GM19463 (cell line): ENCODE data around the gene KPNA4.
"Not testable (repeated sequence)": the region's sequence is repeated elsewhere in the genome, so short reads cannot be mapped to it uniquely, and the experiment has no call there.

Source experiments
- ATAC-seq: cut with Tn5 transposase; IDR thresholded peaks from one replicate; pipeline ENCODE4 v1.9.1; 2021; ENCODE audit warnings: mild to moderate bottlenecking, moderate library complexity; ENCODE audit not compliant: unreplicated experiment

KPNA4 gene, protein sequence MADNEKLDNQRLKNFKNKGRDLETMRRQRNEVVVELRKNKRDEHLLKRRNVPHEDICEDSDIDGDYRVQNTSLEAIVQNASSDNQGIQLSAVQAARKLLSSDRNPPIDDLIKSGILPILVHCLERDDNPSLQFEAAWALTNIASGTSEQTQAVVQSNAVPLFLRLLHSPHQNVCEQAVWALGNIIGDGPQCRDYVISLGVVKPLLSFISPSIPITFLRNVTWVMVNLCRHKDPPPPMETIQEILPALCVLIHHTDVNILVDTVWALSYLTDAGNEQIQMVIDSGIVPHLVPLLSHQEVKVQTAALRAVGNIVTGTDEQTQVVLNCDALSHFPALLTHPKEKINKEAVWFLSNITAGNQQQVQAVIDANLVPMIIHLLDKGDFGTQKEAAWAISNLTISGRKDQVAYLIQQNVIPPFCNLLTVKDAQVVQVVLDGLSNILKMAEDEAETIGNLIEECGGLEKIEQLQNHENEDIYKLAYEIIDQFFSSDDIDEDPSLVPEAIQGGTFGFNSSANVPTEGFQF

DNA sequence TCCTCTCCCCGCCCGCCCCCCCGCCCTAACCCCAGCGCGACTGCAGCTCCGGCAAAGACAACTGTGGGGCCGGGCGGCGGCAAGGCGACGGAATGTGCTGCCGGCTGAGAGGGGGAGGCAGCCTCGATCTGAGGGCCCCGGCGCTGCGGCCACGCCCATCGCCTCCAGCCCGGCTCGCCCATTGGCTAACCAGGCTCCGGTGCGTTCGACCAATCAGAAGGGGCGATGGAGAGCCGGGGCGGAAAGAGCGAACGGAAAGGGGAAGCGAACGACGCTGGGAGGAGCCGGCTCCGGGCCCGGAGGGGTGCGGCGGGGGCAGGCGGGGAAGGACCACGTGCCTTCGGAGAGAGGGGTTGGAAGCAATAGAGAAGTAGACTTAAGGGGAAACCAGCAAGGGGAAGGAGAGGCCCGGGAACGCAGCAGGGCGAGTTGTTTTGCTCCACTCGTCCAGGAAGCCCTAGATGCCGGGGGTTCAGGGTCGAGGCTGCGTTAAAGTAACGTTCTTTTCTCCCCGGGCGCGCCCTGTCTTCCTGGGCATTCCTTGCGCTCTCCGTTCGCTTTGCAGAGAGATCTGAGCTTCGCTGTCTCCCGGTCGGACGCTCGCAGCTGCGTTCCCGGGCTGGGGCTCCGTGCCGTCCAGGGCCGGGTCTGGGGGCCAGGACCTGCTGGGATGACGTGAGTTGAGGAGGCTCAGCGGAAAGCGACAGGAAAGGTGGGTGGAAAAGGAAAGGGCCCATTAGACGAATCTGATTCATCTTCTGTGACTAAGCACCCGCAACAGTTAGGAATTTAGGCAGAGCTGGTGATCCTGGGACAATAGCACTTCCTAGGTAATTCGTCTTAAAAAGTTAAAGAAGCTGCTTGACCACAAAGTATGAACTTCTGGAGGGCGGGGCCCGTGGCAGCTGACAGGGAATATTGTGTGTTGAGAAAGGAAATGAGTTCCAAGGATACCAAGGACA, at the start of gene KPNA4:
Gene KPNA4 (minus strand): TSS at position 130 of the 962 bp plus-strand sequence. CDS start 289 bp downstream, outside the sequence.
- peak; percentile 88 for ATAC-seq

DNA sequence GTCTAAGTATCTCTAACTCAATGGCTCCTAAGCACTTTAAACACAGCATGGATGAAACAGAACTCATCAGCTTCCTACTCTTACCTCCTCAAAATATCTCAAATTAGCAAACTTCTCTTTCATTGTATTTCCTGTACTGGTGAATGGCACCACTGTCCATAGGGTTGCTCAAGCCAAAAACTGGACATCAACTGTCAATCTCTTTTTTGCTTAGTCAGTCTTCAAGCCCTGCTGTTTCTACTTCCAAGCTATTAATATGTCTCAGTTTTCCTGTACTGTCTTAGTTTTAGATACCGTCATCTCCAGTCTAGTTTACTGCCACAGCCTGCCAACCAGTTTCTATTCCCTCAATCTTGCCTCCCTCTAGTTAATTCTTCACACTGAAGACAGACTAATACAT, 48.3 kb upstream of the KPNA4 start:
- no peak for ATAC-seq

DNA sequence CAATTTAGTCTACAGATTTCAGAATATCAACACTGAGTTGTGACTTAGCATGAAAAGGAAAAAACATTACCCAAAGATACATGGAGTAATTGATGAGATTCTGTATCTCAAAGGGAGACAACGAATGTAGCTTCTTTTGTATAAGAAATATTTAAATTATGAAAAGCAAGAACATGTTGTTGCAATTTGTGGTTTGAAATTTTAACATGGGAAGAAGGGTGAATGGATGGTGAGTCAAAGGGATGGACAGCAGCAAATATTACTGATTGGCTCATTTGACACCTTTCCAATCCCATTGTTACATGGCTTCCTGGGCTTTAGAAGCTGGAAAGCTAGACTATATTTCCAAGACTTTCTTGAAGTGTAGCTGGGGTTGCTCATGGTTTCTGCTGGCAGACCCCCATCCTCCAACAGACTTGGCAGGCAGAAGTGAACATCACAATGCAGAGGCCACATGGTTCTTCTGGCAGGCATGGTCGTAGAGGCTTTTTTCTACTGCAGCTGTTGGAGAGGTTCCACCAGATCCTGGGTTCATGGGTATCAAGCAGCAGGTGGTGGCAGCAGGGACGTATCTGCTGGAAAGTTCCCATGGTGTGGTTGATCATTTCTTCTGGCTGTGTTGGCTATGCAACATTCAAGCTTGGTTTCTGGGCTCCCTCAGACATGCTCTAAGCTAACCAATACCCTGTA, 47.2 kb upstream of the KPNA4 start:
- ATAC-seq = no peak

DNA sequence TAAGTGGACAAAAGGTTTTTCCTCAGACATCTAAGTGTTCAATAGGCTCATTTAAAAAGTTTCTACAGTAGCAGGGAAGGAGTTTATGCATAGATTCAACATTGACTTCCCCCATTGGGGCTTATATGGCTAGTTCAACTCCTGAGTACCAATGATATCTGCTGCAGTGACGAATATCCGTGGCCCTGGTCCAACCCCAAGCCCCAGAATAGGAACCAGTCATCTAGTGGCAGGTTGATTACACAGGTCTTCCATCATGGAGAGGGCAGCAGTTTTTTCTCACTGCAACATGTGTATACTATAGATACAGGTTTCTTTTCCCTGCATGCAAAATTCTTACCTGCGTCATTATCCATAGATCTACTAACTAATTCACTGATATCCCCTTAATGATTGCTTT, 45.8 kb upstream of the KPNA4 start:
- no peak for ATAC-seq

DNA sequence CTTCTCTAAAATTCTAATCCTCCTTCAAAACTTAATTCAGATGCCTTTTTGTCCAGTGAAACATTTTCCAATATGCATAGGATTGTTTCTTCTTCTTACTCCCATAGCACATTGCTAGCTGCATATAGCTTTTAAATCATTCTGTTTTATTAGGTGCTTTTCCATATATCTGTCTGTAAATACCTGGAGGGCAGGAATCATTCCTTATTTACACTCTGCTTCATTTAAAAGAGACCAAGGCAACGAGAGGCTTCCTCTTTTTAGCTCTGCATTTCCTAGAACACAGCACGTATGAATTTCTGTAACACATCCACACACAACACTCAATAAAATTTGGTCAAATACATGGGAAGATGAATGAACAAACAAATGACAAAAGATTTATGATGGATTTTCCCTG, 43.5 kb upstream of the KPNA4 start:
- no peak for ATAC-seq

DNA sequence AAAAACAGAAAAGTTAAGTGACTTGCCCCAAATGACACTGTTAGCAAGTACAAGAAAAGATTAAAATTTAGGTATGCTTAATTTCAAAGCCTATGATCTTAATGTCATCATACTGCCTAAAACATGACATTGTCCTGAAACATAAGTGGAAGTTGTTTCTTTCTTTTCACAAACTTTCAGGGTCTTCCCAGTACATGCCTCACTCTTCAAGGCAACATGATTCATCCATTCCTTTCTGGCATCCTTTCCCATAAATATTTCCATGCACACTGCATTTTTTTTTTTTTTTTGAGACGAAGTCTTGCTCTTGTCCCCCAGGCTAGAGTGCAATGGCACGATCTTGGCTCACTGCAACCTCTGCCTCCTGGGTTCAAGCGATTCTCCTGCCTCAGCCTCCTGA, 42.5 kb upstream of the KPNA4 start:
- no peak for ATAC-seq

DNA sequence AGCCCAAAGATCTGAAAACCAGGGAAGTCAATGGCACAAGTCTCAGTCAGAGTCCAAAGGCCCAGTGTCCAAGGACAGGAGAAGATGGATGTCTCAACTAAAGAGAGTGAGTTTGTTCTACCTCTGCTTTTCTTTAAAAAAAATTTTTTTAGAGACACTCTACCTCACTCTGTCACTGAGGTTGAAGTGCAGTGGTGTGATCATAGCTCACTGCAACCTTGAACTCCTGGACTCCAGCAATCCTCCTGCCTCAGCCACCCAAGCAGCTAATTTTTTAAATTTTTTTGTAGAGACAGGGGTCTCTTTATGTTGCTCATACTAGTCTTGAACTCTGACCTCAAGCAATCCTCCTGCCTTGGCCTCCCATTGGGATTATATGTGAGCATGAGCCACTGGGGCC, 39.9 kb upstream of the KPNA4 start:
- no peak for ATAC-seq

DNA sequence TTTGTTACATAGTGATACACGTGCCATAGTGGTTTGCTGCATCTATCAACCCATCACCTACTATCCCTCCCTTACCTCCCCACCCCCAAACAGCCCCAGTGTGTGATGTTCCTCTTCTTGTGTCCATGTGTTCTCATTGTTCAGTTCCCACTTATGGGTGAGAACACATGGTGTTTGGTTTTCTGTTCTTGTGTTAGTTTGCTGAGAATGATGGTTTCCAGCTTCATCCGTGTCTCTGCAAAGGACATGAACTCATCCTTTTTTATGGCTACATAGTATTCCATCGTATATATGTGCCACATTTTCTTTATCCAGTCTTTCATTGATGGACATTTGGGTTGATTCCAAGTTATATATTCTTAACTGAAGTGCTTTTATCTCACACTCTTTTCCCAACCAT, 38.5 kb upstream of the KPNA4 start:
- ATAC-seq = not testable (repeated sequence)

DNA sequence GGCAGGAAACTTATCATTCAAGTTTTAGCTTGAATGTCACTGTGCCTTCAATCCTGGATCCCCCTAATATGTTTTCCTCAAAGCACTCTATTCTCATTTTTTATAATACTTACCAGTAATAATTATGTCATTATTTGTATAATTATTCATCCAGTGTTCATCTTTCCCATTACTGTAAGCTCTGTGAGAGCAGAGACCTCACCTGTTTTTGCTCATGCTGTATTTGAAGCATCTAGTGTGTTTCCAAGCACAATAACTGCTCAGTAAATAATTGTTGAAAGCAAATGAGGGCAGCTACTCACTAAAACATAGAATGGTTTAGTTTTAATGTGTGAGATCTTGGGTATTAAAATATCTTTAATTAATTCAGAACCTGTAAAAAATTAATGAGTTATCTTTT, 36.9 kb upstream of the KPNA4 start:
- no peak for ATAC-seq

DNA sequence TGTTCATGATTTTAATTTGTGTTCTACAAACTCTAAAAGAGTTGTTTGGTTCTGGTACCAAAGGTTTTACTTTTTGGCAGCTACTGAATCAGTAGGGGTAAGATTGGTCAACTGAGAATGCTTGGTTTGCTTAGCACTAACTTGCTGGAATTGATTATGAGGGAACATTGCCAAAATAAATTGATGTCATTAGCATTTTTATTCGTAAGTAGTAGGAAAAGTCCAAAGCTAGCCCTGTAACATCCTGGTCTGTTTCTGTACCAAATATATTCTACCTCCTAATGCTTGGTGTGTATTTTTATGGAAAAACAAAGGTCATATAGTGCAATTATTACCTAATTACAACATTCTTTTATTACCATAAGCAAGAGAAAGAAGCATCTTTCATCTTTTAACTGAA, 35.9 kb upstream of the KPNA4 start:
- no peak for ATAC-seq

DNA sequence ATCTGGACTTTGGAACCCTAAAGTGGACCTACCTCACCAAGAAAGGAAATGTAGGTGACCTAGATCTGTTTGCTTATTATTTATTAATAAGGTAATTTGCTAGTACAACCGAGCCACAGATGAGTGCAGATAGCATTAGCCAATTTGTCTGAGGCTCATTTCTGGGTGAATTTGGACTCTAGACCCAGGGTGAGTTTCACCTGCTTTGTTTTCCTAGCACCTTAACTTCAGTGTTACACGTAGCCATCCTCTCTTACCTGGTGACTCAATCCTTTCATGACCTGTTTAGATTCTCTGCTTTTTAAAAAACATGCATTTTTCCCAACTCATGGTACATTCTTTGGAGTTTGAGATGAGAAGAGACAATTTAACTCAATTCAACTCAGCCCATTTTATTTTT, 33.5 kb upstream of the KPNA4 start:
- no peak for ATAC-seq

DNA sequence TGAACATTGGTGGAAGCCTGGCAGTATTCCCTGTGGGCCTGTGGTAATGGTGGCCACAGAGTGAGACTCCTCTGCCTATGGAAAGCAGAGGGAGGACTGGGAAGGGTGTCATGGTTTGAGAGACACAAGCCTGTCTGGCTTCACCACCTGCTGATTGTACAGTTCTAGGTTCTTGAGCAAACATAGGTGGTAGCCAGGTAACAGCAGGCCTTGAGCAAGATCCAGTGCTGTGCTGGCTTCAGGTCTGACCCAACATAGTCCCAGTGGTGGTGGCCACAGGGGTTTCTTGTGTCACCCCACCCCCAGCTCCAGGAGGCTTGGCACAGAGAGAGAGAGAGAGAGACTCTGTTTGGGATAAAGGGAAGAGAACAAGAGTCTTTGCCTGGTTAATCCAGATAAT, 22.7 kb upstream of the KPNA4 start:
- ATAC-seq = no peak

DNA sequence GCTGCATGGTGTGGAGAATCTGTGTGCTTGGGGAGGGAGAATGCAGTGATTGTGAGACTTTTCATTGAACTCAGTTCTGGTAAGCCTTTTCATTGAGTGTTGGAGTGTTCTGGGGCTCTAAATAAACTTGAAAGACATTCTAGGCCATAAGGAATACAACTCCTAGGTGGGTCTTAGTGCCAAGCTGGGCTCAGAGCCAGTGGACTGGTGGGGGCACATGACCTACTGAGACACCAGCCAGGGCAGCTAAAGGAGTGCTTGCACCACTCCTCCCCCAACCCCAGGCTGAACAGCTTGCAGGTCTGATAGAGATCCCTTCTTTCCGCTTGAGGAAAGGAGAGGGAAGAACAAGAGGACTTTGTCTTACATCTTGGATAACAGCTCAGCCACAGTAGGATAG, 21.7 kb upstream of the KPNA4 start:
- ATAC-seq = no peak

DNA sequence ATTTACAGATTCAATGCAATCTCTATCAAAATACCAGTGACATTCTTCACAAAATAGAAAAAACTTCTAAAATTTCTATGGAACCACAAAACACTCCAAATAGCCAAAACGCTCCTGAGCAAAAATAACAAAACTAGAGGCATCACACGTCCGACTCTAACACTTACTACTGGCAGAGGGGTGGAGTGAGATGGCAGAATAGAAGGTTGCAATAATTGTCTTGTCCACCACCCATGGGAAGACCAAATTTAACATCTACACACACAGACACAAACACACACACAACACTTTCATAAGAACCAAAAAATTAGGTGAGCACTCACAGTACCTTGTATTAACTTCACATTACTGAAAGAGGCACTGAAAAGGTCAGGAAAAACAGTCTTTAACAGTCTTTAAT, 21.3 kb upstream of the KPNA4 start:
- no peak for ATAC-seq

DNA sequence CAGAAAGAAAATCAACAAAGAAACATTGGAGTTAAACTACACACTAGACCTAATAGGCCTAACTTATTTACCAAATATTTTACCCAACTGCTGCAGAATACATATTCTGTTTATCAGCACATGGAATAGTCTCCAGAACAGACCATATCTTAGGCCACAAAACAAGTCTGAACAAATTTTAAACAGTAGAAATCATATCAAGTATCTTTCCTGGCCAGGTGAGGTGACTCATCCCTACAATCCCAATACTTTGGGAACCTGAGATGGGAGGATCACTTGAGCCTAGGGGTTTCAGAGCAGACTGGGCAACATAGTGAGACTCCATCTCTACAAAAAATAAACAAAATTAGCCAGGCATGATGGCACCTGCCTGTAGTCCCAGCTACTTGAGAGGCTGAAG, 18.1 kb upstream of the KPNA4 start:
- ATAC-seq = no peak

DNA sequence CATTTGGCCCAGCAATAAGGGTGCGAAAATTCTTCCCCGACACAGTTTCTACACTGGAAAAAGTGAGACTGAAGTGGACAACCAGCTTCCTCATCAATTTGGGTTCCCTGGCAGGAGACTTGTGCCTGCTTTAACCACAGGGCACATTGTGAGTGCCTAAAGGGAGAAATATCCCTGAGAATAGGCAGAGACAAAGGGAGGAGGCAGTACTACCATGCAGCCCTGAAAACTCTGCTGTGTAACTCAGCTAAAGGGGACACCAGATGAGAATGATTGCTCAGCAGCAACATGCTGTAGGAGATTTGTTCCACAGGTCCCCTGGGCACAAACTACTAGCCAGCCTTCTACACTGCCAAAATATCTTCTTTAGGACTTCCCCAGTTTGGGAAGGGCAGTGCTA, 15.6 kb upstream of the KPNA4 start:
- ATAC-seq = no peak

DNA sequence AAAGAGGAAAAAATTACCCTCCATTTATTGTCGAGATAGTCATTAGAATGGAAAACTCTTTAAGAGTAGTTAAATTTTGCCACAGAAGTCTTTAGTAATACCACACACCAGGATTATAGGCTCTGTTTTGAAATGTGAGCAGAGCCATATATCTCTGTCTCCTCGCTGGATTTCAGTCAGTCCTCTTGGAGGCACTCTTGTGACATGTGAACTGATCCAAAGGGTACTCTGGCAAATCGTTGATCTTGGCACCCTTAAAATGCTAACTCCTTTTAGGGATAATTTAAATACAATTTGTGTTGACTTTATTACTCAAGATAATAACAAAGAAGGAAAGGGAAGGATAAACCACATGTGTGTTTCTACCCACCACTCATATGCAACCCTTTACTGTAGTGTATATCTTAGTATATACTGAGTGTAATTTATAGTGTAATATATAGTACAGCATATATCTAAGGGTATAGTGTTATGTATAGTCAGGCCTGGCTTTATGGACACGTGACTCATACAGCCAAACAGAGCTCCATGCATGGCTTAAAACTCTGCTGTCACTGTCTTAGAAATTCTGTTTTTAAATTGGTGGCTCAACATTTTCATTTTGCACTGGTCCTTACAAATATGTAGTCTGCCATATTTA, 12.3 kb upstream of the KPNA4 start:
- ATAC-seq = no peak

DNA sequence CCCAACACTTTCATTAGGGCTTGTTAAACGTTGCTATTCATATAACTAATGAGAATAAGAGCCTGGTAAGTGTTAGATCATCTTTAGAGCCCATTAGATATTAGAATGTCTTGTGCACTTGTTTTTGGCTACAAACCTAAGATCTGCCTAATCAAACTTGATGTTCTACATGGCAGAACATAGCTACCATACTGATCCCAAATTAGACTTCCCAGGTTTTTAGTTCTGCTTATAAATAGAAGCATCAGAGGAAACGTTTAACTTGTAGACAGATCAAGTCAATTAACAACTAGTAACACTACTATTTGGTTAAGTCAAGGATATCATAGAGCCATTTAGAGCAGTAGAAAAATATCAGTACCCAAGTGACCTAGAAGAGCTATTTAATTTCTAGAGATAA, 11.7 kb upstream of the KPNA4 start:
- ATAC-seq = no peak

DNA sequence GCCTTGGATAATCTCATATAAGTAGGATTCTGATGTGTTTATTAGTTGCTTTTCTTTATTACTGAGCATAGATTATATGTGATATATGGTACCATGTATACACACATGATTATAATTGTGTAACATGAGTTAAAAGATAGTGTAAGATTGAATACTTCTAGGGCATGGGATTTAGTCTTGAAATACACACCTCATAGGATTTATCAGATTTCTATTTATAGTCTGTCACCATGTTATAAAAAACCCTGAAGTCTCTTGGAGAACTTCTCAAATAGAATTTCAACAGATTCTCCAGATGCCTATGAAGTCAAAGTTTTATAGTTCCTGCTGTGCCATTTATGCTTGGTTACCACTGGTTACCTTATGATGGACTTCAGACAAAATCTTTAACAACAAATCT, 11.2 kb upstream of the KPNA4 start:
- ATAC-seq = no peak

DNA sequence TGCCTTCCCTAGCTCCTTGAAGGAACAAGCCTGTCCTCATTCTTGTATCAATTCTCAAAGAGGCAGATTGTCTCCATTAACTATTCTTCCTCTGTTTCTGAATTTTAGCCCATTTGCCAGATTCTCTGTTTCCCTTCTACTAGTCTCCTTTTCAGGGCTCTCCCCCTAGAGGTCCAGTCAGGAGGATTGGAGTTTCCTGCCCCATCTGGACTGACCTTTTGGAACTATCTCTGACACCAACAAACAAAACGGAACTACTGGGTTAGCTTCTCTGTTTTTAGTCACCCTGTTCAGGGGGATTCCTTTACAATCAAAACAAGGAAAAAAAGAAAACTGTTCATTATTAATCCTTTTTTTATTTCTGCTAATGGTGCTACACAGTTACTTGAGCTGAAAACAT, 10.2 kb upstream of the KPNA4 start:
- ATAC-seq = no peak

DNA sequence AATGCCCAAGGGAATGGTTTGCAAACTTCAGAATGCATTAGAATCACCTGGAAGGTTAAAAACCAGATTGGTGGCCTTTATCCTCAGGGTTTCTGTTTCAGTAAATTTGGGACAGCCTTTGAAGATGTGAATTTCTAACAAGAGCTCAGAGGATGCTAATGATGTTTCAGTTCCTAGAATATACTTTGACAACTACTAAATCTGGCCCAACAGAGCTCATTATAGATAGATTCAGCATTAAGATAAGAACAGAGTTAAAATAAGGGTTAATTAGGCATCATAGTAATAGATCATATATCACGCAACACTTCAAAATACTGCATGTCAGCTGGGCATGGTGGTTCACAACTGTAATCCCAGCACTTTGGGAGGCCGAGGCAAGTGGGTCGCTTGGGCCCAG, 9.3 kb upstream of the KPNA4 start:
- ATAC-seq = no peak
